Caki2 (cell line): ENCODE results near the gene LCN6. TPM values are rescaled to one million over a fixed set of nuclear protein-coding genes. Genes with fewer than 3 reads are reported as not detected.
"Not testable (repeated sequence)": the region's sequence is repeated elsewhere in the genome, so short reads cannot be mapped to it uniquely, and the experiment has no call there.

Experiments used
- DNase-seq: peaks from one replicate; pipeline ENCODE4 v3.0.0-alpha.2; 2015; ENCODE audit warnings: low read depth
- in situ Hi-C: cut with HindIII; loops from 2 replicates; pipeline ENCODE4 v1.10.0; 2016; ENCODE audit warnings: low sequenced_read_pairs, low pct_unique_long_range_greater_than_20kb, mixed read lengths
- total RNA-seq: library from RNA; depleted of rRNA; stranded (reverse); fragments of >200 nt; shearing (Covaris generic); gene quantifications from 2 replicates; pipeline ENCODE4 v1.2.3, GENCODE V29; 2014; ENCODE audit warnings: low replicate concordance

The LCN6 gene
- total RNA-seq, 1 experiment from 2014 or later: not detected

- in situ Hi-C loops: no loop called here
- DNase-seq: no peak
These were observed 27.4 kb downstream of the LCN6 start for GRCh38 chr9:136720898-136721338.

DNA sequence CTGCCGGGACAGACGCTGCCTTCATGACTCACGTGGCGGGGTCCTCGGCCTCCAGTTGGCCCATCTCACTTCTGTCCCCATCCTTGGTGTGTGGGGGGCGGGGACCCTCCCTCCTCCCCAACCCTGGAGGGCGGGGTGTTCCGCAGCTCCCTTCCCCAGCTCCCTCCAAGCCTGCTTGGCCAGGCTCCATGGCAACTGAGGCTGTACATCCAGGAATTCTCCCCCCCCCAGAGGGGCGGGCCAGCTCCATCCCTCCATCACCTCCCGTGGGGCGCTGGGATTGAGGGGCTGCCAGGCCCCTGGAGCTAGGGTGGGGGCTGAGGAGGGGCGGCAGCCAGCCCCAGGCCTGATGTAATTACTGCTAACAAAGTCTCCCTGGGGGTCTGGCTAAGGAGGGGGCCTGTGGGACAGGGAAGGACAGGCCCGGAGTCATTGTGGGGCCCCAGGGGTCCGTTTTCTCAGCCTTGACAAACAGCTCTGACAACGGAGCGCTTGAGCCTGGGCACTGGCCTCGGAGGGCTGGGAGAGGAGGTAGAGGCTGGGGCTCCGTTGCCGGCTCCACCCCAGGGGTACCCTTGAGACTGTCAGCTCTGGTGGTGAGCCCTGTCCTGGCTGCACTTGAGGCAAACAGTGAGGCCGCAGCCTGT is 28.0 kb downstream of the LCN6 start:
- in situ Hi-C loops: no loop called here
- no peak for DNase-seq

GRCh38 chr9:136719195-136719880 is 29.0 kb downstream of the LCN6 start:
- in situ Hi-C loops: no loop called here
- no peak for DNase-seq

DNA sequence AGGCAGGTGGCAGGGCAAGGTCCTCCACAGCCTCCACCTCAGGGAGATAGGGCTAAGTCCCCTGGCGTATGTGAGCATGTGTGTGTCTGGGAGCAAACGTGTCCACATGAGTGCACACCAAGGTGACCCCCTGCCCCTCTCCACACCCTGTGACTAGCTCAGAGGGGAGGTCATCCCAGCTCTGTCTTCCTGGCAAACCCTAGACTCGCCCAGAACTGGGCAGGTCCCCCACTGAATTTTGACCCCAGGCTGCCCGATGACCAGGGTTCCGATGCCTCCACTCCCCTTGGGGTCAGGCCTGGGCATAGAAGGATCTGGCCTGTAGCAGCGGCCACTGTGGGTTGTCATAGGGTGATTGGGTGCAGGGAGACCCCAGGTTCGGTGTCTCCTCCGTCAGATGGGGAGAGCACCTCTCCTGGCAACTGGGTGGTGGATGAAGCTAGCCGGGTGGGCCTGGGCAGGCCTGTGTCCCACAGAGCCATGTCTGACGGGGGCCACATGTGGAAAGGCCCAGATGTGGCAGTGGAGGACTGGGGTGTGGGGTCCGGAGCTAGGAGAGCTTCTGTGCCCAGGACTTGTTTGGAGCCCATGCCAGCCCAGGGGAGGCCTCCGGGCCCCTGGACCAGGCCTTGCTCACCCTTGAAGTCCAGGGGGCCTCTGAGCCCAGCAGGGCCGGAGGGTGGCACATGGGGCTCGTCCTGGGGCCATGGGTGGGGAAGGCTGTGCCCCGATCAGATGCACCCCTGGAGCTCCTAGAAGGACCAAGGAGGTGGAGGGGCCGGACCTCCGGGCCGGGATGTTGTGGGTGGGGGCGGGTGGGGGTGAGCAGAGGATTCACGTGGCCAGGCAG is 29.8 kb downstream of the LCN6 start:
- in situ Hi-C loops: no loop called here
- no peak for DNase-seq

DNA sequence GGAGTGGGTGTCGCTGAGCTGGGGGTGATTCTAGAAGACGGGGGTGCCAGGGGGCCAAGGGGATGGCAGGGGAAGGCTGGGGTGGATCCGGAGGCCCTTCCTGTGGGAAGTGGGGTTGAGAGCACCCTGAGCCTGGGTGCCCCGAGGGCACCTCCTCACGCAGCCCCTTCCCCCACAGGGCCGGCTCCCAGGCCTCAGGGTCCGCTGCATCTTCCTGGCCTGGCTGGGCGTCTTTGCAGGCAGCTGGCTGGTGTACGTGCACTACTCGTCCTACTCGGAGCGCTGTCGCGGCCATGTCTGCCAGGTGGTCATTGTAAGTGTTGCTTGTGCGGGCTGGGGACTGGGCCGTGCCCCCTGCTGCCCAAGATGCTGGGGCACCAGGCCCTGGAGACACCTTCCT is 30.9 kb downstream of the LCN6 start:
- DNase-seq: no peak
- in situ Hi-C loops: no loop called here

DNA sequence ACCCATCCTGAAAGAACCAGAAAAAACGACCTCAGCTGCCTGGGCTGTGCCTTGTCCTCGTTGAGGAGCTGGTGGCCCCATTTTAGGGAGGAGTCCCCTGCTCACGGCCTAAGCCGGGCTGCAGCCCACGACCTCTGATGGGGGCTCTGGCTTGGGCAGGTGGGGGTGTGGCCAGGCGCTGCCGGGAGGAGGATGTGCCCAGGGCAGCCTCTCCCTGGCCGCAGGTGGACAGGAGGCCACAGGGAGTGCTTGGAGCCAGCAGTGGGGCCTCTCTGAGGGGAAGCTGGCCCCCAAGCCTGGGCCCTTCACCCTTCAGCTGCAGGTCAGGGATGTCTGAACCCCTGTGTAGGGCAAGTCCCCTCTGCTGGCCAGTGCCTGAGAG is 33.4 kb downstream of the LCN6 start:
- in situ Hi-C loops: no loop called here

GRCh38 chr9:136714096-136714892 is 34.0 kb downstream of the LCN6 start:
- DNase-seq: no peak
- in situ Hi-C loops: no loop called here

More for the DNA sequence above, 33.4 kb downstream of the LCN6 start:
- DNase-seq: no peak

GRCh38 chr9:136713550-136713949 is 34.8 kb downstream of the LCN6 start:
- DNase-seq: no peak
- in situ Hi-C loops: no loop called here

- in situ Hi-C loops: no loop called here
- no peak for DNase-seq
These were observed 35.4 kb downstream of the LCN6 start for GRCh38 chr9:136712690-136713544.

DNA sequence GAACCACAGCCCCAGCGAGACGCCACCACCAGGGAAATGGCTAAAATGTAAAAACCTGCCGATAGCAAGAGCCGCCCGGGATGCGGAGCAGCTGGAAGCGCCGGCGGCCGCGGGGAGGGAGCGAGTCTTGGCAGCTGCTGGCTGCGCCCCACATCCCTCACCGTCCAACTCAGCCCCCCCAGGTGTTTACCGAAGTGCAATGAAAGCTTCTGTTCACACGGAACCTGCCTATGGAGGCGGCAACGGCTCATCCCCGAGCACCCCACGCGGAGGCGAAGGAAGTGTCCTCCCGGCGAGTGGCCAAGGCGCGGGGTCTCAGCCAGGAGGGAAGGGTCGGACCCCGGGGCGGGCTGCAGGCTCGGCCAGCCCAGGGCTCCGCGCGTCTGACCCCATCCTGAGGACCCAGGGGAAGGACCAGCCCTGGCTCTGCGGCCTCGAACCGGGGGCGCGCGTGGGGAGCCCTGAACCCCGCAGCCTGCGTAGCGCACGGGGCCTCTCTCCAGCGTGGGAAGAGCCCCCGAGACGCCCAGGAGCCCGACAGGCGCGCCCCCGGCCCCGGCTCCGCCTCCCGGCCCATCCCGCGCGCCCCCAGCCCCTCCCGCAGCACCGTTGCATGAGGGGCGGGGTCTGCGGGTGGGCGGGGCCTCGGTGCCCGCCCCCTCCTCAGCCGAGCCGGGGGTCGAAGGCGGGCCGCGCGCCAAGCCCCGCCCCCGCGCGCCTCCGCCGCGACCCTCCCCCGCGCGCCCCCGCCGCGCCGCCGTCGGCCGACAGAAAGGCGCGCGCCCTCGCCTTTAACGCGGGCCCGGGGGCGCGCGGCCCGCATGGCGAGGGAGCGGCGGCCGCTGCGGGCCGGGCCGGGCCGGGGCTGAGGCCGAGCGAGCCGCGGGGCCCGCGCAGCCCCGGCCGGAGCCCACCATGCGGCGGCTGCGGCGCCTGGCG is 36.3 kb downstream of the LCN6 start, which contains the start of gene DIPK1B:
Gene DIPK1B, plus strand, starts transcription at position 822 of the 939 bp plus-strand sequence. Its CDS starts 94 bp downstream, at position 916.
- in situ Hi-C loops: no loop called here
- no peak for DNase-seq

DNA sequence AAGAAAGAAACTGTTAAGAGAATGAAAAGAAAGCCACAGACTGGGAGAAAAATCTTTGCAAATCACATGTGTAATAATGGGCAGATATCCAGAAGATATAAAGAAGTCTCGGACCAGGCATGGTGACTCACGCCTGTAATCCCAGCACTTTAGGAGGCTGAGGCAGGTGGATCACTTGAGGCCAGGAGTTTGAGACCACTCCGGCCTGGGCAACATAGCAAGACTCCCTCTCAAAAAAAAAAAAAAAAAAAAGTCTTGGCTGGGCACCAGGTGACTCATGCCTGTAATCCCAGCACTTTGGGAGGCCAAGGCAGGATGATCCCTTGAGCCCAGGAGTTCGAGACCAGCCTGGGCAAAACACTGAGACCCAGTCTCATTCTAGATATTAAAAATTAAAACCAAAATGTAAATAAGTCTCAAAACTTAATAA is 37.1 kb downstream of the LCN6 start:
- peak; percentile 41 for DNase-seq
- in situ Hi-C loops: not testable (repeated sequence)

DNA sequence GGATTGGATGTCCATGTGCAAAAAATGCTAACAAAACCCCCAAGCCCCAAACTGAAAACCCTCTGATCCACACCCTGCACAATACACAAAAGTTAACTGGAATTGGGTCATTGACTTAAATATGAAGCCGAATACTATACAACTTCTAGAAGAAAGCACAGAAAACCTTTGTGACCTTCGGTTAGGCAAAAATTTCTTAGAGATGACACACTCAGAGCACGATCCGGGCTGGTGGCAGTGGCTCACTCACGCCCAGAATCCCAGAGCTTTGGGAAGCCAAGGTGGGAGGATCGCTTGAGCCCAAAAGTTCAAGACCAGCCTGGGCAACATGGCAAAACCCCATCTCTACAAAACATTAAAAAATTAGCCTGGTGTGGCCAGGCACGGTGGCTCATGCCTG is 37.8 kb downstream of the LCN6 start:
- in situ Hi-C loops: no loop called here
- DNase-seq: no peak

DNA sequence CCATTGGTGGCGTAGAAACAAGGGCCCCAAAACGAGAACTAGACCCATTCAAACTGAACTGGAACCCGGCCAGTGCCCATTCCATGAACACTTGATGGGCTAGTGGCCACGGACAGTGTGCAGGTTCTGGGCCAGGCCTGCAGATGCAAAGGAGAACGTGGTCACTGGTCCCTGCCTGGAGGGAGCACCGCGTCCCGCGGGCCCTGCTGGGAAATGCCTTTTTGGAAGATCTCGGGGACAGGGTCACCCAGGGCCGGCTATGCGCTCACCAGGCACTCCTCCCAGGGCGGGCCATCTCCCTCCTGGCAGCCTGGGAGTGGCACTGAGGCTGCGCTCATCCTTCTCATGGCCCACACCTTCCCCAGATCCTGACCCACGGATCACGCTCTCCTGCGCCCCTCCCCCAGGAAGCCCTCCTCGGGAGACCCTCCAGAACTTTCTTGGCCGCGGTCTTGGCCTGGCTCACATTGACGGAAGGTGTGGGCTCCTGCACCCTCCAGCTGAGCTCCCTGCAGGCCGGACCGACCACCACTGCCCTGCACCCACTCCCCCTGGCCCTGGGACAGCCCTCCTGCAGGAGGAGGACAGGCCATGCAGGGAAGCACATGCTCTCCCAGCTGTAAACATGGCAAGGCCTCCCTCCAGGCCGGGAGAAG is 38.7 kb downstream of the LCN6 start:
- in situ Hi-C loops: no loop called here
- DNase-seq: no peak

- DNase-seq: no peak
- in situ Hi-C loops: no loop called here
These were observed 40.3 kb downstream of the LCN6 start for GRCh38 chr9:136707849-136708517.

DNA sequence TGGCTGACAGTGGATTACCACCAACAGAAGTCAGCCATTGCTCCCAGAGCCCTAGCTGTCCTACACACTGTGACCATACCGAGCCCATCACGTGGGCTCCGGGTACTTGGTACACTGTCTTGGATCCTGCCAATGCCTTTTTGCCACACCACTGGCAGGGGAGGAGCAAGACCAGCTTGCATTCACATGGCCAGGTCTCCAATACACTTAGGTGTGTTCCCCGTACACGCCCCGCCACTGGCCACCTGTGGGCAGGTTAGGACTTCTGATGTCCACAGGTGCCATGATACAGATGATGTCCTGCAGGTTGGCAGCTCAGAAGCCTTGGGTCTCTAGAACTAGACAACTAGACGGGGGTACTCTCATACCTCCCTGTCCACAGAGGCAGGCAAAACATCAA is 41.3 kb downstream of the LCN6 start:
- in situ Hi-C loops: no loop called here
- DNase-seq: no peak
